ENCODE results near the gene RBM47. TPM values are rescaled to one million over a fixed set of nuclear protein-coding genes. Genes with fewer than 3 reads are reported as not detected.

Gene RBM47
- total RNA-seq, 3 donors from 2014 or later = 66.6 to 151 (median 89.5) TPM

- TF ChIP-seq CTCF (IDR thresholded peaks at IDR 0.05) (no peak), POLR2AphosphoS5 (IDR thresholded peaks at IDR 0.05) (no peak), POLR2A (IDR thresholded peaks at IDR 0.05) (no peak)
- no peaks in the 10 kb centered on the region for H3K9me3 ChIP-seq
- H3K27ac ChIP-seq = no peak overlapping the region
- H3K27me3 ChIP-seq = no peaks in the 10 kb centered on the region
- intact Hi-C loops (cut with DNase I; ENCODE audit: low total_unique reads) = no loop called here
- H3K36me3 ChIP-seq = no peaks in the 10 kb centered on the region
- DNase-seq (ENCODE audit: low spot score in 2 of 2) = no peak
- H3K4me3 ChIP-seq = no peak overlapping the region
- H3K4me1 ChIP-seq = no peaks in the 10 kb centered on the region
Observed at GRCh38 chr4:40466789-40467188, 162.9 kb downstream of the RBM47 start.

- TF ChIP-seq POLR2A (IDR thresholded peaks at IDR 0.05) (no peak), CTCF (IDR thresholded peaks at IDR 0.05) (no peak), POLR2AphosphoS5 (IDR thresholded peaks at IDR 0.05) (no peak)
- intact Hi-C loops (cut with DNase I; ENCODE audit: low total_unique reads) = no loop called here
Observed at GRCh38 chr4:40462326-40462725, 167.3 kb downstream of the RBM47 start.

GRCh38 chr4:40461879-40462278 is 167.8 kb downstream of the RBM47 start:
- H3K27ac ChIP-seq = peak overlapping the region; percentile 22 to 57
- intact Hi-C loops (cut with DNase I; ENCODE audit: low total_unique reads) = no loop called here
- no peaks in the 10 kb centered on the region for H3K4me1 ChIP-seq
- no peak overlapping the region for H3K4me3 ChIP-seq
- no peaks in the 10 kb centered on the region for H3K36me3 ChIP-seq
- H3K27me3 ChIP-seq = no peaks in the 10 kb centered on the region
- no peaks in the 10 kb centered on the region for H3K9me3 ChIP-seq
- TF ChIP-seq CTCF (IDR thresholded peaks at IDR 0.05) (no peak), POLR2A (IDR thresholded peaks at IDR 0.05) (no peak), POLR2AphosphoS5 (IDR thresholded peaks at IDR 0.05) (no peak)
- no peak for DNase-seq (ENCODE audit: low spot score in 2 of 2)

More at GRCh38 chr4:40462326-40462725, 167.3 kb downstream of the RBM47 start:
- Histone ChIP-seq H3K4me1 (no peaks in the 10 kb centered on the region), H3K9me3 (no peaks in the 10 kb centered on the region), H3K4me3 (no peak overlapping the region), H3K27ac (peak overlapping the region; percentile 22 to 57), H3K36me3 (no peaks in the 10 kb centered on the region), H3K27me3 (no peaks in the 10 kb centered on the region)
- peak in 1 of 2 donors; percentile 35 for DNase-seq (ENCODE audit: low spot score in 2 of 2)

GRCh38 chr4:40461062-40461461 is 168.6 kb downstream of the RBM47 start:
- Histone ChIP-seq H3K27me3 (no peaks in the 10 kb centered on the region), H3K4me3 (no peak overlapping the region), H3K9me3 (no peaks in the 10 kb centered on the region), H3K4me1 (no peaks in the 10 kb centered on the region), H3K36me3 (no peaks in the 10 kb centered on the region), H3K27ac (no peak overlapping the region)
- no peak for DNase-seq (ENCODE audit: low spot score in 2 of 2)
- intact Hi-C loops (cut with DNase I; ENCODE audit: low total_unique reads) = no loop called here
- no peak for TF ChIP-seq POLR2AphosphoS5 (IDR thresholded peaks at IDR 0.05)
- no peak for TF ChIP-seq POLR2A (IDR thresholded peaks at IDR 0.05)
- TF ChIP-seq CTCF (IDR thresholded peaks at IDR 0.05) = no peak

- TF ChIP-seq POLR2AphosphoS5 (IDR thresholded peaks at IDR 0.05) = no peak
- TF ChIP-seq CTCF (IDR thresholded peaks at IDR 0.05) = no peak
- no peak for TF ChIP-seq POLR2A (IDR thresholded peaks at IDR 0.05)
- Histone ChIP-seq H3K4me1 (no peaks in the 10 kb centered on the region), H3K27me3 (no peaks in the 10 kb centered on the region), H3K27ac (no peak overlapping the region), H3K4me3 (no peak overlapping the region), H3K36me3 (no peaks in the 10 kb centered on the region), H3K9me3 (no peaks in the 10 kb centered on the region)
- no peak for DNase-seq (ENCODE audit: low spot score in 2 of 2)
- intact Hi-C loops (cut with DNase I; ENCODE audit: low total_unique reads) = no loop called here
Observed at GRCh38 chr4:40458683-40459082, 171.0 kb downstream of the RBM47 start.
